ENCODE results near the gene PKP3.
"Not testable (repeated sequence)": the region's sequence is repeated elsewhere in the genome, so short reads cannot be mapped to it uniquely, and the experiment has no call there.

Gene PKP3

GRCh38 chr11:394034-394857, at the start of gene PKP3:
Gene PKP3 (plus strand): TSS chr11:394209. CDS start chr11:394293, 84 bp downstream.
- H3K27ac ChIP-seq: peak within 1 kb of the TSS; percentile 91
- TF ChIP-seq CTCF (IDR thresholded peaks at IDR 0.05): no peak
- TF ChIP-seq ZFX (IDR thresholded peaks at IDR 0.05; ENCODE audit: borderline replicate concordance): 0 out of 2 replicates have a peak, but pooled peaks have one; percentile 24

GRCh38 chr11:344836-345578, 49.0 kb upstream of the PKP3 start:
- H3K27ac ChIP-seq: no peak overlapping the region

GRCh38 chr11:346529-346928, 47.5 kb upstream of the PKP3 start:
- no peak overlapping the region for H3K27ac ChIP-seq
- no peak for TF ChIP-seq CTCF (IDR thresholded peaks at IDR 0.05)
- TF ChIP-seq ZFX (IDR thresholded peaks at IDR 0.05; ENCODE audit: borderline replicate concordance): no peak

More at GRCh38 chr11:344836-345578, 49.0 kb upstream of the PKP3 start:
- TF ChIP-seq CTCF (IDR thresholded peaks at IDR 0.05) (no peak), ZFX (IDR thresholded peaks at IDR 0.05; ENCODE audit: borderline replicate concordance) (no peak)

- not testable (repeated sequence) for H3K27ac ChIP-seq
Measured at GRCh38 chr11:349270-349954, 44.6 kb upstream of the PKP3 start.

- not testable (repeated sequence) for H3K27ac ChIP-seq
Measured at GRCh38 chr11:350033-350722, 43.8 kb upstream of the PKP3 start.

- TF ChIP-seq CTCF (IDR thresholded peaks at IDR 0.05): no peak
- no peak for TF ChIP-seq ZFX (IDR thresholded peaks at IDR 0.05; ENCODE audit: borderline replicate concordance)
- H3K27ac ChIP-seq: no peak overlapping the region
Measured at GRCh38 chr11:350723-351255, 43.2 kb upstream of the PKP3 start.

- no peak overlapping the region for H3K27ac ChIP-seq
- TF ChIP-seq ZFX (IDR thresholded peaks at IDR 0.05; ENCODE audit: borderline replicate concordance) (no peak), CTCF (IDR thresholded peaks at IDR 0.05) (no peak)
Measured at GRCh38 chr11:351411-351810, 42.6 kb upstream of the PKP3 start.
